ENCODE results near the gene GPSM3.

GRCh38 chr6:32173051-32173727 is 19.3 kb downstream of the GPSM3 start:
- TF ChIP-seq CTCF (IDR thresholded peaks at IDR 0.05) (no peak), POLR2AphosphoS5 (IDR thresholded peaks at IDR 0.05) (no peak), POLR2A (IDR thresholded peaks at IDR 0.05) (no peak), EP300 (IDR thresholded peaks at IDR 0.05) (no peak)

Data from upper lobe of left lung (tissue), 4 donors.